Measurements from ENCODE around the gene ELF1. TPM values are rescaled to one million over a fixed set of nuclear protein-coding genes. Genes with fewer than 3 reads are reported as not detected.

The ELF1 gene
- total and polyA plus RNA-seq, 10 of the 15 experiments (the other 5 are each of a cell fraction or from before 2014, with no cell fraction given), result 43.3 to 97.6 (median 55.7) TPM

DNA sequence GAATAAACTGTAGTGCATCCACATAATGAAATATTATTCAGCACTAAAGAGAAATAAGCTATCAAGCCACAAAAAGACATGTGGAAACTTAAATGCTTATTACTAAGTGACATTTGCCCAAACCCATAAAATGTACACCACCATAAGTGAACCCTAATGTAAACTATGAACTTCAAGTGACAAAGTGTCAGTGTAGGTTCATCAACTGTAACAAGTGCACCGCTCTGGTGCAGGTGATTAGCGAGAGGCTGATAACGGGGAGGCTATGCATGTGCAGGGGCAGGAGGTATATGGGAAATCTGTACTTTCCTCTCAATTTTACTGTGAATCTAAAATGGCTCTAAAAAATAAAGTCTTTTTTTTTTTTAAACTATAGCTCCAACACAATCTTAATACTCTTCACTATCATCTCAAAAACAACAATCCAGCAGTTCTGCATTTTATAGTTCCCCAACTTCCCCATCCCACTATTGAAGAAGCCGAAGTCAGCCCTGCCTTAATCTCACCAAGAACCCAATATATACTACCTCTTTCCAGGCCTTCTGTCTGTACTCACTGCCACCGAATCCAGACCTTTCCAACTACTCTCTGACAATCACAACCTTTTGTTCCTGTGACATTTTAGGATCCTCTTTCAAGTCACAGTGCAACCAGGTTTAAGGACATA lies 22.6 kb downstream of the ELF1 start:
- peak; percentile 62 for TF ChIP-seq POLR2AphosphoS5 (IDR thresholded peaks at IDR 0.05; ENCODE audit: low read length)
- TF ChIP-seq MTA3 (IDR thresholded peaks at IDR 0.05; ENCODE audit: borderline replicate concordance, low read length), result no peak
- H4K20me1 ChIP-seq (ENCODE audit: control insufficient read depth, insufficient read depth), result no peaks in the 10 kb centered on the region; the same call in none of the 2 replicates
- peaks cover 2% of the 10 kb centered on the region; the same call in 2 of the 3 replicates for H3K9me3 ChIP-seq (replicated peaks; ENCODE audit: control insufficient read depth, insufficient read depth, low read length)
- POLR2A ChIA-PET, result interaction anchor here (0.6 to 3.0 kb wide), 6 partner anchors 9 to 112 kb away, joined by 3 to 12 read pairs (median 5); no protein-coding TSS in a partner anchor
- intact Hi-C loops (cut with micrococcal nuclease; ENCODE audit: unreplicated experiment), result no loop called here
- SMC1A ChIA-PET (ENCODE audit: uncharacterized antibody, unreplicated experiment), result interaction anchor here (1.3 to 16.0 kb wide), 7 partner anchors 11 to 58 kb away, joined by 4 to 308 read pairs (median 15); partner anchors contain the start of gene ELF1
- WGBS (ENCODE audit: insufficient coverage, insufficient replicate concordance, low lambda C conversion rate, missing lambda C conversion rate), result 39% methylated on average over 5 of the region's 5 CpGs
- in situ Hi-C loops (cut with MboI), result no loop called here
- BruUV-seq (replicated peaks), result no TSS peak
- CTCF ChIA-PET, result interaction anchor here (0.9 to 13.8 kb wide), 7 partner anchors 9 to 219 kb away, joined by 3 to 160 read pairs (median 4); partner anchors contain the start of gene ELF1
- DNase-seq (ENCODE audit: low read depth, low spot score) (no peak), ATAC-seq (0 out of 3 replicates have a peak, but pooled peaks have one; percentile 2), FAIRE-seq (no peak)
- peaks cover 98% of the 10 kb centered on the region for H3K79me2 ChIP-seq (ENCODE audit: control insufficient read depth, insufficient read depth, low read length)
- H3K36me3 ChIP-seq (ENCODE audit: control insufficient read depth in 2 of 2, insufficient read depth in 2 of 2, low read length in 1 of 2), result peaks cover 2 to 19% of the 10 kb centered on the region in 2 experiments; a peak in 3 of 4 replicates
- H3K9ac ChIP-seq (ENCODE audit: control insufficient read depth, insufficient read depth, low read length), result peak overlapping the region; percentile 20; the same call in 1 of the 2 replicates
- peaks cover 47% of the 10 kb centered on the region for H3K4me1 ChIP-seq (ENCODE audit: control insufficient read depth, insufficient read depth, low read length)
- H3K27ac ChIP-seq (ENCODE audit: control insufficient read depth, insufficient read depth), result peak overlapping the region; percentile 92
- peak overlapping the region; percentile 92 for H3K4me2 ChIP-seq (ENCODE audit: control insufficient read depth, insufficient read depth)
- no peaks in the 10 kb centered on the region for H3K27me3 ChIP-seq (replicated peaks in 1 of 2; ENCODE audit: control insufficient read depth in 2 of 2, insufficient read depth in 2 of 2, low read length in 1 of 2)
- H2AFZ ChIP-seq (ENCODE audit: control insufficient read depth, low read depth, low read length), result no peak overlapping the region
- RAD21 ChIA-PET (ENCODE audit: unreplicated experiment), result interaction anchor here (0.9 to 2.1 kb wide), 8 partner anchors 9 to 58 kb away, joined by 4 to 11 read pairs (median 4); no protein-coding TSS in a partner anchor
- H3K4me3 ChIP-seq, result no peak overlapping the region

DNA sequence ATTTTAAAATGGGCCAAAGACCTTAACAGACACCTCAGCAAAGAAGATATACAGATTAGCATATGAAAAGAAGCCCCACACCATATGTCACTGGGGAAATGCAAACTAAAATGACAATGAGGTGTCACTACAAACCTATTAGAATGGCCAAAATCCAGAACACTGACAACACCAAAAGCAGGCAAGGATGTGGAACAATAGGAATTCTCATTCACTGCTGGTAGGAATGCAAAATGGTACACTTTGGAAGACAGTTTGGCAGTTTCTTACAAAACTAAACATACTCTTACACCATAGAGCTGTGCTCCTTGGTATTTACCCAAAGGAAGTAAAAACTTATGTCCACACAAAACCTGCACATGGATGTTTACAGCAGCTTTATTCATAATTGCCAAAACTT lies 23.1 kb downstream of the ELF1 start:
- no TSS peak for BruUV-seq (replicated peaks)
- peak overlapping the region; percentile 92 for H3K4me2 ChIP-seq (ENCODE audit: control insufficient read depth, insufficient read depth)
- in situ Hi-C loops (cut with MboI), result no loop called here
- H3K36me3 ChIP-seq (ENCODE audit: control insufficient read depth in 2 of 2, insufficient read depth in 2 of 2, low read length in 1 of 2), result peaks cover 2 to 23% of the 10 kb centered on the region in 2 experiments; a peak in 3 of 4 replicates
- no peaks in the 10 kb centered on the region; the same call in none of the 2 replicates for H4K20me1 ChIP-seq (ENCODE audit: control insufficient read depth, insufficient read depth)
- no peak for DNase-seq (ENCODE audit: low read depth, low spot score)
- peaks cover 48% of the 10 kb centered on the region for H3K4me1 ChIP-seq (ENCODE audit: control insufficient read depth, insufficient read depth, low read length)
- 0 out of 2 replicates have a peak overlapping the region, but pooled peaks have one; percentile 46 for H3K4me3 ChIP-seq
- SMC1A ChIA-PET (ENCODE audit: uncharacterized antibody, unreplicated experiment), result interaction anchor here (1.3 to 16.0 kb wide), 7 partner anchors 11 to 59 kb away, joined by 4 to 308 read pairs (median 15); partner anchors contain the start of gene ELF1
- peaks cover 98% of the 10 kb centered on the region for H3K79me2 ChIP-seq (ENCODE audit: control insufficient read depth, insufficient read depth, low read length)
- H3K9ac ChIP-seq (ENCODE audit: control insufficient read depth, insufficient read depth, low read length), result no peak overlapping the region
- peak overlapping the region; percentile 92 for H3K27ac ChIP-seq (ENCODE audit: control insufficient read depth, insufficient read depth)
- H3K9me3 ChIP-seq (replicated peaks; ENCODE audit: control insufficient read depth, insufficient read depth, low read length), result peaks cover 2% of the 10 kb centered on the region; the same call in 2 of the 3 replicates
- H2AFZ ChIP-seq (ENCODE audit: control insufficient read depth, low read depth, low read length), result no peak overlapping the region; the same call in 1 of the 2 replicates
- peak; percentile 12; the same call in 2 of the 3 replicates for ATAC-seq
- intact Hi-C loops (cut with micrococcal nuclease; ENCODE audit: unreplicated experiment), result no loop called here
- RAD21 ChIA-PET (ENCODE audit: unreplicated experiment), result interaction anchor here (1.2 to 2.3 kb wide), 9 partner anchors 7 to 58 kb away, joined by 4 to 11 read pairs (median 4); no protein-coding TSS in a partner anchor
- no peaks in the 10 kb centered on the region for H3K27me3 ChIP-seq (replicated peaks in 1 of 2; ENCODE audit: control insufficient read depth in 2 of 2, insufficient read depth in 2 of 2, low read length in 1 of 2)
- CTCF ChIA-PET, result interaction anchor here (0.8 to 13.8 kb wide), 10 partner anchors 7 to 196 kb away, joined by 3 to 160 read pairs (median 4); partner anchors contain the start of gene ELF1
- FAIRE-seq, result no peak
- POLR2A ChIA-PET, result interaction anchor here (0.5 to 3.0 kb wide), 7 partner anchors 9 to 64 kb away, joined by 3 to 12 read pairs (median 5); no protein-coding TSS in a partner anchor
- TF ChIP-seq CBX5 (IDR thresholded peaks at IDR 0.05; ENCODE audit: low read depth) (no peak), IKZF1 (conservative IDR thresholded peaks at IDR 0.05) (no peak), DPF2 (IDR thresholded peaks at IDR 0.05) (no peak), ZNF274 (IDR thresholded peaks at IDR 0.05; ENCODE audit: insufficient read depth, insufficient read length) (no peak), NFYB (IDR thresholded peaks at IDR 0.05; ENCODE audit: insufficient read depth, low read depth, low read length) (no peak), NR2F1 (conservative IDR thresholded peaks at IDR 0.05) (no peak), YBX1 (IDR thresholded peaks at IDR 0.05) (no peak), TARDBP (IDR thresholded peaks at IDR 0.05; ENCODE audit: borderline replicate concordance) (no peak), CHD4 (IDR thresholded peaks at IDR 0.05) (no peak), SP1 (IDR thresholded peaks at IDR 0.05; ENCODE audit: low read depth, low read length) (no peak), JUND (IDR thresholded peaks at IDR 0.05; ENCODE audit: low read depth, low read length) (no peak), SIX5 (IDR thresholded peaks at IDR 0.05; ENCODE audit: low read depth, low read length, severe bottlenecking) (no peak), CREM (IDR thresholded peaks at IDR 0.05; ENCODE audit: low read depth) (no peak), SREBF2 (IDR thresholded peaks at IDR 0.05; ENCODE audit: low read length) (no peak), TCF3 (IDR thresholded peaks at IDR 0.05; ENCODE audit: borderline replicate concordance, insufficient read depth, low read depth, low read length) (no peak)
- TF ChIP-seq, protein P1, sequence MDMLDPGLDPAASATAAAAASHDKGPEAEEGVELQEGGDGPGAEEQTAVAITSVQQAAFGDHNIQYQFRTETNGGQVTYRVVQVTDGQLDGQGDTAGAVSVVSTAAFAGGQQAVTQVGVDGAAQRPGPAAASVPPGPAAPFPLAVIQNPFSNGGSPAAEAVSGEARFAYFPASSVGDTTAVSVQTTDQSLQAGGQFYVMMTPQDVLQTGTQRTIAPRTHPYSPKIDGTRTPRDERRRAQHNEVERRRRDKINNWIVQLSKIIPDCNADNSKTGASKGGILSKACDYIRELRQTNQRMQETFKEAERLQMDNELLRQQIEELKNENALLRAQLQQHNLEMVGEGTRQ (IDR thresholded peaks at IDR 0.05; ENCODE audit: borderline replicate concordance, low read depth, low read length), result no peak
